ENCODE measurements around the gene SCN9A.
"Not testable (repeated sequence)": the region's sequence is repeated elsewhere in the genome, so short reads cannot be mapped to it uniquely, and the experiment has no call there.

The SCN9A gene

GRCh38 chr2:166239548-166239947 is 136.2 kb downstream of the SCN9A start:
- no peak for DNase-seq

- no peak for DNase-seq
These were observed 137.6 kb downstream of the SCN9A start for GRCh38 chr2:166238176-166238575.

GRCh38 chr2:166234112-166234846 is 141.5 kb downstream of the SCN9A start:
- DNase-seq = no peak

- DNase-seq = no peak
These were observed 142.5 kb downstream of the SCN9A start for GRCh38 chr2:166233244-166233643.

- no peak for DNase-seq
These were observed 145.0 kb downstream of the SCN9A start for GRCh38 chr2:166230724-166231070.

- DNase-seq = no peak
These were observed 145.6 kb downstream of the SCN9A start for GRCh38 chr2:166230024-166230723.

GRCh38 chr2:166229678-166230023 is 146.1 kb downstream of the SCN9A start:
- no peak for DNase-seq

GRCh38 chr2:166224197-166224596 is 151.5 kb downstream of the SCN9A start:
- no peak for DNase-seq

- DNase-seq = no peak
These were observed 152.4 kb downstream of the SCN9A start for GRCh38 chr2:166223298-166223697.

- DNase-seq = no peak
These were observed 164.7 kb downstream of the SCN9A start for GRCh38 chr2:166211079-166211478.

GRCh38 chr2:166209944-166210343 is 165.8 kb downstream of the SCN9A start:
- DNase-seq = not testable (repeated sequence)

- DNase-seq = not testable (repeated sequence)
These were observed 166.4 kb downstream of the SCN9A start for GRCh38 chr2:166209367-166209766.

- not testable (repeated sequence) for DNase-seq
These were observed 169.6 kb downstream of the SCN9A start for GRCh38 chr2:166206153-166206552.

GRCh38 chr2:166202778-166203177 is 173.0 kb downstream of the SCN9A start:
- DNase-seq = no peak

- no peak for DNase-seq
These were observed 178.3 kb downstream of the SCN9A start for GRCh38 chr2:166197446-166197845.

- DNase-seq = no peak
These were observed 182.3 kb downstream of the SCN9A start for GRCh38 chr2:166193407-166193806.

- DNase-seq = no peak
These were observed 187.7 kb downstream of the SCN9A start for GRCh38 chr2:166188084-166188483.

- no peak for DNase-seq
These were observed 191.0 kb downstream of the SCN9A start for GRCh38 chr2:166184789-166185188.

GRCh38 chr2:166181813-166182154 is 194.0 kb downstream of the SCN9A start:
- no peak for DNase-seq

- no peak for DNase-seq
These were observed 194.6 kb downstream of the SCN9A start for GRCh38 chr2:166180951-166181812.

- no peak for DNase-seq
These were observed 196.5 kb downstream of the SCN9A start for GRCh38 chr2:166179201-166179600.

- no peak for DNase-seq
These were observed 202.5 kb downstream of the SCN9A start for GRCh38 chr2:166173263-166173662.

- no peak for DNase-seq
These were observed 204.5 kb downstream of the SCN9A start for GRCh38 chr2:166171216-166171615.

GRCh38 chr2:166170356-166170755 is 205.4 kb downstream of the SCN9A start:
- no peak for DNase-seq

Measured in activated effector memory CD4-positive, alpha-beta T cell treated with Interleukin-2 at 50 U/mL for 16 hours (primary cell).